GM12878 (cell line): Measurements from ENCODE around the gene ITGB2. TPM values are rescaled to one million over a fixed set of nuclear protein-coding genes. Genes with fewer than 3 reads are reported as not detected.
A peak's percentile ranks its signal among the peaks of the same experiment; 100 is the strongest.

ENCODE experiments used
- ATAC-seq: fragments of 200-7000 bp; cut with Tn5 transposase; 3 replicates; pipeline ENCODE4 v1.9.1; 2020; ENCODE audit warnings: mild to moderate bottlenecking, moderate library complexity
- BruUV-seq: library from RNA; stranded (reverse); fragments of 400-500 nt; replicated peaks from 2 replicates; lab custom pipeline; 2021; lab: Mats Ljungman, UMichigan
- CTCF ChIA-PET: fragments of 300-600 bp; sonication (Branson Sonifier 250); formaldehyde crosslinking; extraction: SDS; loops from one replicate; lab custom pipeline; 2021; ENCODE audit warnings: inconsistent platforms; lab: Yijun Ruan, JAX
- POLR2A ChIA-PET: fragments of 350-600 bp; formaldehyde crosslinking; extraction: SDS; loops from one replicate; lab custom pipeline; 2021; ENCODE audit warnings: inconsistent platforms; lab: Charles Lee
- RAD21 ChIA-PET: fragments of 300-600 bp; sonication (Branson Sonifier 250); formaldehyde crosslinking; loops from one replicate; lab custom pipeline; 2023; ENCODE audit warnings: antibody characterized with exemption; ENCODE audit not compliant: unreplicated experiment; lab: Charles Lee
- SMC1A ChIA-PET: fragments of 300-600 bp; sonication (Branson Sonifier 250); formaldehyde crosslinking; loops from one replicate; lab custom pipeline; 2023; ENCODE audit not compliant: unreplicated experiment, uncharacterized antibody; lab: Charles Lee
- DNase-seq: peaks from one replicate; pipeline ENCODE4 v3.0.0-alpha.2; 2011; ENCODE audit warnings: low read depth, low spot score
- FAIRE-seq: peaks from 3 replicates; lab custom pipeline; 2011; peaks lifted over from hg19 to GRCh38; lab: Jason Lieb, UNC
- H2AFZ ChIP-seq: 2 replicates; pipeline ENCODE4 v1.6.0; 2011; ENCODE audit warnings: low read depth, low read length, control low read depth; ENCODE audit not compliant: control insufficient read depth
- H3K27ac ChIP-seq: 2 replicates; pipeline ENCODE4 v1.5.1; 2011; ENCODE audit warnings: control low read depth; ENCODE audit not compliant: control insufficient read depth, insufficient read depth
- H3K27me3 ChIP-seq, 2 experiments: replicated peaks in 1 of 2; 2 replicates each; pipeline versions ENCODE4 v1.6.0 to v1.6.1; 2011; ENCODE audit warnings: low read length in 1 of 2; ENCODE audit not compliant: control insufficient read depth in 2 of 2, insufficient read depth in 2 of 2
- H3K36me3 ChIP-seq, 2 experiments: 2 replicates each; pipeline ENCODE4 v1.5.1; 2011; ENCODE audit warnings: low read length in 1 of 2; ENCODE audit not compliant: control insufficient read depth in 2 of 2, insufficient read depth in 2 of 2
- H3K4me1 ChIP-seq: 2 replicates; pipeline ENCODE4 v1.6.1; 2011; ENCODE audit warnings: mild to moderate bottlenecking, low read length, moderate library complexity, mixed read lengths; ENCODE audit not compliant: control insufficient read depth, insufficient read depth
- H3K4me2 ChIP-seq: 2 replicates; pipeline ENCODE4 v1.6.0; 2011; ENCODE audit warnings: control low read depth; ENCODE audit not compliant: control insufficient read depth, insufficient read depth
- H3K4me3 ChIP-seq: fragments of 200-600 bp; sonication (generic); 2 replicates; pipeline ENCODE4 v1.5.1; 2016
- H3K79me2 ChIP-seq: 2 replicates; pipeline ENCODE4 v1.6.0; 2011; ENCODE audit warnings: low read length; ENCODE audit not compliant: control insufficient read depth, insufficient read depth
- H3K9ac ChIP-seq: 2 replicates; pipeline ENCODE4 v1.8.0; 2011; ENCODE audit warnings: low read length, control low read depth, mixed read lengths; ENCODE audit not compliant: control insufficient read depth, insufficient read depth
- H3K9me3 ChIP-seq: replicated peaks from 3 replicates; pipeline ENCODE4 v1.5.1; 2011; ENCODE audit warnings: mild to moderate bottlenecking, low read length; ENCODE audit not compliant: control insufficient read depth, insufficient read depth
- H4K20me1 ChIP-seq: 2 replicates; pipeline ENCODE4 v1.6.0; 2011; ENCODE audit not compliant: control insufficient read depth, insufficient read depth
- E2F4 ChIP-seq: IDR thresholded peaks from 2 replicates; pipeline ENCODE4 v1.6.1; 2012; ENCODE audit warnings: low read depth, low read length, improper control_type of control experiment
- IKZF2 ChIP-seq, 2 experiments: fragments of 450-650 bp; IDR thresholded peaks; 2 replicates each; pipeline ENCODE4 v1.6.1; 2017; ENCODE audit warnings: mild to moderate bottlenecking in 2 of 2, moderate library complexity in 2 of 2
- MLLT1 ChIP-seq: fragments of 450-650 bp; IDR thresholded peaks from 2 replicates; pipeline ENCODE4 v1.6.1; 2016; ENCODE audit warnings: mild to moderate bottlenecking
- SPI1 ChIP-seq: IDR thresholded peaks from 2 replicates; pipeline ENCODE4 v1.6.1; 2011; ENCODE audit warnings: low read depth, mild to moderate bottlenecking, low read length, moderate library complexity, borderline replicate concordance; ENCODE audit not compliant: insufficient read depth
- ZNF24 ChIP-seq: fragments of 450-650 bp; IDR thresholded peaks from 2 replicates; pipeline ENCODE4 v1.6.1; 2017; ENCODE audit warnings: antibody characterized with exemption, mild to moderate bottlenecking
- ZNF687 ChIP-seq: fragments of 450-650 bp; IDR thresholded peaks from 2 replicates; pipeline ENCODE4 v1.6.1; 2017; ENCODE audit warnings: mild to moderate bottlenecking, moderate library complexity
- whole genome bisulfite sequencing: methylation state at CpG from one replicate; pipeline ENCODE4 v1.1.6; 2016; ENCODE audit warnings: low lambda C conversion rate; ENCODE audit not compliant: insufficient replicate concordance, insufficient coverage; ENCODE audit errors: missing lambda C conversion rate; 5-methylcytosine and 5-hydroxymethylcytosine counted together
- in situ Hi-C: fragments of 300-500 bp; cut with MboI; formaldehyde crosslinking; loops from 9 replicates; pipeline ENCODE4 v1.14.3; 2018; ENCODE audit warnings: mixed read lengths
- intact Hi-C: fragments of 100-400 bp; cut with micrococcal nuclease; formaldehyde crosslinking; loops from one replicate; pipeline ENCODE4 v1.14.2; 2022; ENCODE audit not compliant: unreplicated experiment
- polyA plus RNA-seq, 11 experiments: library from polyadenylated mRNA; depleted of rRNA in 4 of 11; unstranded in 6 of 11; stranded (reverse) in 5 of 11; fragments of >200 nt; fragmentation: Nextera tagmentation in 4 of 11; fragmentation: Illumina TruSeq in 1 of 11; extraction: Ambion mirVana in 4 of 11; extraction: Trizol in 1 of 11; gene quantifications; 1 replicate in 1 of 11; 2 replicates in 10 of 11; pipeline versions ENCODE4 v1.2.1 to v1.2.3, GENCODE V29; 2011 to 2016; ENCODE audit warnings: inconsistent platforms in 2 of 11, missing spikeins in 2 of 11, low read depth in 1 of 11
- total RNA-seq, 4 experiments: library from RNA; depleted of rRNA in 3 of 4; stranded (reverse); fragments of >200 nt in 3 of 4; fragmentation: Illumina TruSeq in 1 of 4; extraction: Trizol in 1 of 4; gene quantifications; 2 replicates each; pipeline versions ENCODE4 v1.2.1 to v1.2.3, GENCODE V29; 2013 to 2021

The ITGB2 gene
- total and polyA plus RNA-seq, 10 of the 15 experiments (the other 5 are each of a cell fraction or from before 2014, with no cell fraction given), result 8.0 to 172 (median 58.9) TPM

GRCh38 chr21:44878053-44878982, 42.4 kb downstream of the ITGB2 start:
- H3K27me3 ChIP-seq, result no peaks in the 10 kb centered on the region
- peak overlapping the region; percentile 38 for H3K27ac ChIP-seq
- no peaks in the 10 kb centered on the region for H3K9me3 ChIP-seq
- ChIA-PET CTCF (interaction anchor here (1.0 to 7.4 kb wide), 7 partner anchors 15 to 262 kb away, joined by 3 to 67 read pairs (median 5); partner anchors contain the start of gene UBE2G2), POLR2A (interaction anchor here (1.3 to 3.6 kb wide), 2 partner anchors 50 to 62 kb away, joined by 3 to 28 read pairs; no protein-coding TSS in a partner anchor), RAD21 (interaction anchor here (0.9 to 3.2 kb wide), 4 partner anchors 49 to 250 kb away, joined by 3 to 16 read pairs (median 4); no protein-coding TSS in a partner anchor), SMC1A (interaction anchor here (0.8 to 3.5 kb wide), 5 partner anchors 14 to 78 kb away, joined by 3 to 22 read pairs (median 3); partner anchors contain the start of gene UBE2G2)
- no peaks in the 10 kb centered on the region for H4K20me1 ChIP-seq
- no peaks in the 10 kb centered on the region for H3K36me3 ChIP-seq
- no peak overlapping the region for H3K4me3 ChIP-seq
- peak overlapping the region; percentile 67 for H2AFZ ChIP-seq
- FAIRE-seq (no peak), ATAC-seq (no peak), DNase-seq (no peak)
- no TSS peak for BruUV-seq
- peaks cover 2% of the 10 kb centered on the region for H3K79me2 ChIP-seq
- intact Hi-C loops, result no loop called here
- H3K9ac ChIP-seq, result no peak overlapping the region
- H3K4me1 ChIP-seq, result peaks cover 41% of the 10 kb centered on the region
- in situ Hi-C loops, result no loop called here
- peak overlapping the region; percentile 34 for H3K4me2 ChIP-seq
- 16% methylated on average over 13 of the region's 13 CpGs for WGBS
- peak; percentile 56; the same call in 1 of the 2 replicates for TF ChIP-seq ZNF687
- TF ChIP-seq IKZF2 (IDR thresholded peaks at IDR 0.05), result peak; percentile 10 to 18; a peak in 2 of 4 replicates
- TF ChIP-seq E2F4, result no peak
- TF ChIP-seq ZNF24, result no peak
- peak; percentile 83 for TF ChIP-seq MLLT1
- peak; percentile 24; the same call in 1 of the 2 replicates for TF ChIP-seq SPI1
- TF ChIP-seq, all 136 proteins: peak for 4
